ENCODE data around the gene PPFIA2.
"Not testable (repeated sequence)": the region's sequence is repeated elsewhere in the genome, so short reads cannot be mapped to it uniquely, and the experiment has no call there.

Gene PPFIA2

DNA sequence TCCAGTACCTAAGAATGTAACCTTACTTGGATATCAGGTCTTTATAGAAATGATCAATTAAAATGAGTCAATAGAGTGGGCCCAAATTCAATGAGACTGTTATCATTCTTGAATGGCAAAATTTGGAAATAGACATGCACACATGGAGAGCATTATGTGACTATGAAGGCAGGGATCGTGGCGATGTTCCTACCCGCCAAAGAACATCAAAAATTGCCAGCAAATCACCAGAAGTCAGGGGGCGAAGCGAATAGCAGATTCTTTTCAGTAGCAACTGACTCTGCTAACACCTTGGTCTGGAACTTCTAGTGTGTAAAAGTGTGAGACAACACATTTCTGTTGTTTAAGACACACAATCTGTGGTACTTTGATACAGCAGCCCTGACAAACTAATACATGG is 488.8 kb downstream of the PPFIA2 start:
- no peak for DNase-seq (ENCODE audit: low read depth)

DNA sequence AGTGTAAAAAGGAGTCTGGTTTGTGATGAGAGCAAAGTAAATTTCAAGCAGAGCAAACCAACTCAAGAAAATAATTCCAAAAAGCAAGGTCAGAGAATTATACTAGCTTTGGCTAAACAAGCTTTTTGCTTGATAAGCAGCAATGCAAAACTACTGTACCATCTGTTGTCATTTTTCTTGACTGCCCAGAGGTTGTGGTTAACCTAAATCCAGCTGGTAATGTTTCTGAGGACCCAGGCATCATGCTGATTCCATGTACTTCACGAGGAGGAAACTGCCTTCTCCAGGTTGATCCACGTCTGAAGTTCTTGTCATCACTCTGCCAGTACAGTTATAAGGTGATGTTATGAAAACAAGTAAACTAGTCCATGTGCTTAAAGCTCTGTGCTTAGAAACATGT is 496.1 kb downstream of the PPFIA2 start:
- DNase-seq (ENCODE audit: low read depth): no peak

DNA sequence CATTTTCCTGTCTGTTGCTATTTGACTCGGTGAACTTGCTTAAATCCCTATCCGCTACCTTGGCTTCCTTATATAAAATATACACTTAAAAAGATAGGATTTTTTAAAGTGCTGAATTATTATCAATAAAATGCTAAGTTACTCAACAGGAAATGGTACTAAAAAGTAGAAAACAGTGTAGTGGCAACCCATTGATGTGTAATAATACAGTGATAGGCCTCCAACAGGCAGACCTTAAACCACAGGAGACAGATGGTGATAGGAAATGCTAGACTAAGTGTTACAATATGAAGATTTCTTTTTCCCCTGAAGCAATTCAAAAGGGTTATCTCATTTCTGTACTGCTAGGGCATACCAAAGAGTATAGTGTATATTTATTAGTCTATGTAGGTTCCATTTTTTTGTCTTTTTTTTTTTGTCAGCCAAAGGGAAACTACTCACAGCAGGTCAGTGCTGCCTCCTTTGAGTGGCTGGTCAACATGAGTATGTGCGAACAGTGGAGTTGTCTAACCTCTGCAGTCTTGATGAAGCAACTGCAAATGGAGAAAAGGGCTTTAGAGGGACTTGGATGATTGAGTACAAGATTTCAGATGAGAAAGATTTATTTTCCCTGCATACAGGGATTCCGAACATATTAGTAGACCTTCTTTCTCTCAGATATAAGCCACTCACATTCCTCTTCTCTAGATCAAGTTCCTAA is 497.5 kb downstream of the PPFIA2 start:
- DNase-seq (ENCODE audit: low read depth): no peak

DNA sequence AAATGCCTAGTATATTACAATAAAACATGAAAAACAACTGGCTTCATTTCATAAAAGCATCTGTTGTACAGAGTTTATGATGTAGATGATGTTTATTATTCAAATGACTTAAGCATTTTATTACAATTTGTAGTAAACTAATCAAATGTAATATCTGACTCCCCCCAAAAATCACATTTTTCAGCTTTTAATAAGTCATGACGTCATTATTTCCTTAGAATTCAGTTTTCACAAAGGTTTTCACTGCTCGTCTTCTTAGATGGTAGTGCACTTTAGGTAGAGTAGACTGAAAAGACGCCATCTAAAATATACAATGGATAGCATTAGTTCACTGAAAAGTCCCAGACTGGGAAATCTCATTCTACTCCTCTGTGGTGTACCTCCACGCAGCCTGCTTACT is 499.8 kb downstream of the PPFIA2 start:
- no peak for DNase-seq (ENCODE audit: low read depth)

DNA sequence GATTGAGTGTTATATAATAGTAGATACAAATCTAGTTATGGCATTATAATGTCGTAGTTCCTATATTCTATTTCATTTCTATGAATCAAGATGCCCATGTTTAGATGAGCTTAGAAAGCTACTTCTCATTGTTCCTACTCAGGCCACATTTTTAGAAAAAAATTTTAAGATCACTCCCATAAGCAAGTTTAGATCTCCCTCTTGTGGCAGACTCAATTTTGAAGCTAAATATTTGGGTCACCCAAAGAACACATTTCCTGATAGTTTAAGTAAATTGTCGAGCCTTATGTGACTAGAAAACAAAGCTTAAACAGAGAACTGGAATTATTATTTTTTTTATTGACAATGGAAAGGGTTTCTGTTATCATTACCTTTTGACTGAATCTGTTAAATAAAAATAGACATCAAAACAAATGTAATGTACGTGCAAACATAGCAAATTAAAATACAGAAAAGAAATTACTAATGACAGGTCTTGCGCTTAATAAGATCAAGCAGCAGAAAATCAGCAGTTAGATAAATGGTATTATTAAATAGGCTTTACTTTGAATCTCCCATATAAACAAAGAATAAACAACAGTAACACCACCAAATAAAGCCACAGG is 501.1 kb downstream of the PPFIA2 start:
- DNase-seq (ENCODE audit: low read depth): no peak

DNA sequence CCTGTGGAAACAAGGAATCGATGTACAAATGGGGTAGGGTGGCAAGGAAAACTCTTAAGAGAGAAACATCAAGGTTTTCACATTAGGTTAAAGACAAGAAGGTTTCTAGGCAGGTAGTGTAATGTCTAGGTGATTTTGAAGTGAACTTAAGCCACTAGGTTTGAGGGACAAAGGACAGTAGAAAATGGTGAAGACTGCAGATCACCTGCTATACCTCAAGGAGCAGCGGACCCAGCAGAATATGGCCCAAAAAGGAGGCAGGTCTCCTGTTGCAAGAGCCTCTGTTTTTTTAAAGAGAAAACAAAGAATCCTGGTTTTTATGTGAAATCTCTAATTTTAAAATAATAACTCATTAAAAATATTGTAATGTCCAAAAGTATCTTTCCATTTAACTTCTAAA is 503.2 kb downstream of the PPFIA2 start:
- DNase-seq (ENCODE audit: low read depth): no peak

DNA sequence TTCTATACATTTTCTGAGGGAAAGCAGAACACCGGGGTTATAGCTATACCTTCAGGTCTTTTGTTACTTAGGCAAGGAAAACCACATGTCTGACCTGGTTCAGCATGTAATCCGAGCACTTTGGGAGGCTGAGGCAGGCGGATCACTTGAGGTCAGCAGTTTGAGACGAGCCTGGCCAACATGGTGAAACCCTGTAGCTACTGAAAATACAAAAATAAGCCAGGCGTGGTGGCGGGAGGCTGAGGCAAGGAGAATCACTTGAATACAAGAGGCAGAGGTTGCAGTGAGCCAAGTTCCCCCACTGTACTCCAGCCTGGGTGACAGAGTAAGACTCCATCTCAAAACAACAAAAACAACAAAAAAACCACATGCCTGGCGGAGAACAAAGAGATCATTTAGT is 503.7 kb downstream of the PPFIA2 start:
- DNase-seq (ENCODE audit: low read depth): no peak

DNA sequence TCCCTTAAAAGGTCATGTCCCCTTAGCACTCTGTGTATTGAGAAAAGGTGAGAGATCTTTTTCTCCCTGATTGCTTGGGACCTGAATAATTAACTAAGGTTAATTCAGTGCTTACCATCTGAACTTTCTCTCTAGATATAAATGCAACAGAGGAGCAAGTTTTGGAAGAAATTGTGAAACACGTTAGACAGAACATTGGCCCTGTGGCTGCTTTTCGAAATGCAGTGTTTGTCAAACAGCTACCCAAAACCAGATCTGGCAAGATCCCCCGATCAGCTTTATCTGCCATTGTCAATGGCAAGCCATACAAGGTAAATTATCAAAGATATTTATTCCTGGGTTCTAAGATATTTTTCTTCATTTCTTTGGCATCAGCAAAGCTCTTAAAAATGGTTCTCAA is 505.8 kb downstream of the PPFIA2 start:
- no peak for DNase-seq (ENCODE audit: low read depth)

DNA sequence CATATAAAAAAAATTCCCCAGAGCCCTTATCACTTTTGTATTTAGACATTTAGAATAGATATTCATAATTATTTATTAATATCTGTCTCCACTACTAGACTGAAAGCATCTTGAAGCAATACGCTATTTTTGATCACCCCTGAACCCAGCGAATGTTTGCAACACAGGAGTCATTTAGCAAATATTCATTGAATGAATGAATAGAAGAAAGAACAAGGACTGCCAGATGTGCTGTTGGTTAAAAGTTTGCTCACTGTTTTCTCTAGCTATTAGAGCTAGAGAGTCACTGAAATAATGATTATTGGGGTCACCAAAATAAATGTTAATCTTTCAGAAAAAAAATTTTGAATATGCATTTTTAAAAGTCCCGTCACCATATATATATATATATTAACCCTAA is 506.9 kb downstream of the PPFIA2 start:
- DNase-seq (ENCODE audit: low read depth): no peak

DNA sequence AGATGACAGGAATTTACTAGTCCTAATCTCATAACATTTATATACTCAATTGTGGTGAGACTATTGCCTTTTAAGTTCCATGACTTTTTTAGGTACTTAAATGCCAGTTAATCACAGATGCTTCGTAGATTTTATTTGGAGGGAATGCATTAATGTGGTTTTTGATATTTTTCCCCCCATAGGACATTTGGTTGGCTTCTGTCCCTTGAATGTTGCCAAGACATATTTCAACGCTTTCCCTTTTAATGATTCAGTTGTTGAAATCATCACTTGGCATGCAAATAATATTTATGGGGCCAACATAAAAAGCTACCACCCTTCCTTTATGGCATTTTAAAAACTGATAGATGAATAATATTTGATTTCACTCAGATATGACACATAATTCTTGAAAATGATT is 509.2 kb downstream of the PPFIA2 start:
- DNase-seq (ENCODE audit: low read depth): no peak

DNA sequence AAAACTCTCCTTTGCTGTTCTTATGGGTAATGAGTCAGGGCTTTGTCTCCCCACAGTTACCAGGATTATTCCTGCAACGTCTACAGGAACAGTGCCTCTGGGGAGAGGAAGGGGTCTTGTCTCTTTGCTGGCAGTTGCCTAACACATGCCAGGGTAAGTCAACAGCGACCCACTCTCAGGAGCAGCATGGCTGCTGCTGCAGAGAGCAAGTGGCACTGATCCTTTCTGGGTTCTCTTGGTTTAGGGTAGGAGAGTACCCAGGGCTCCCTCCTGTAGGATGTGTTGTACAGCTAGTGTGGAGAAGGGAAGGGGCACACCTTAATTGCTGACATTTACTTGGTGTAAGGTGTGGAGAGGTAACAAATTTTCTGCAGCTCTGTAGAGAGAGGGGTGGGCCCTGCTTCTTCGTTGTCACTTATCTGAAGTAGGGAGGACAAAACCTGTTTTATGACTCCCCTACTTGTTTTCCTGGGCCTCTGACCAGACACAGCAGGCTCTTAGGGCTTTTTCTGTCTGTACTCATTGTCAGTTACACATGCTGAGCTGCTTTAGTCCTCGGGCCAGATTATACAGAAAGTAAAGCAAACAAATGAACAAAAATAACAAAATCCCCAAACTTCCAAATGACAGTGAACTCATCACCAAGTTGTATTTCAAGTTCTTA is 513.1 kb downstream of the PPFIA2 start:
- no peak for DNase-seq (ENCODE audit: low read depth)

DNA sequence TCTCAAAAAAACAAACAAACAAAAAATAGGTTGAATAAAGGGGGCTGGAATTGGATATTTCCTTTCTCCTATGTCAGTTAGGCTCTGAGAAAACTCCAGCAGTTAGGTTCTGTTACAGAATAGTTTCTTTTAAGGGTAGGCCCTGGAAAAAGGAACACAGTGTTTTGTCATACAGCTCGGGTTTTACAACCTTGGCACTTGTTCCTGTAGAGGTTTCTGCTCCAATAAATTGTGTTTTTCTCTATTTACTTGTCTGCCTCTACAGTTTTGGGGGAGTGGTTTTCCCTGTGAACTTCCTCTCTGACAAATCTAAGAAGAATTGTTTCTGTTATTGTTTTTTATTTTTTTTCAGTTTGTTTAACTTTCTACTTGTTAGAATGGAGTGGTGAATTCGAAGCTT is 513.7 kb downstream of the PPFIA2 start:
- DNase-seq (ENCODE audit: low read depth): no peak

DNA sequence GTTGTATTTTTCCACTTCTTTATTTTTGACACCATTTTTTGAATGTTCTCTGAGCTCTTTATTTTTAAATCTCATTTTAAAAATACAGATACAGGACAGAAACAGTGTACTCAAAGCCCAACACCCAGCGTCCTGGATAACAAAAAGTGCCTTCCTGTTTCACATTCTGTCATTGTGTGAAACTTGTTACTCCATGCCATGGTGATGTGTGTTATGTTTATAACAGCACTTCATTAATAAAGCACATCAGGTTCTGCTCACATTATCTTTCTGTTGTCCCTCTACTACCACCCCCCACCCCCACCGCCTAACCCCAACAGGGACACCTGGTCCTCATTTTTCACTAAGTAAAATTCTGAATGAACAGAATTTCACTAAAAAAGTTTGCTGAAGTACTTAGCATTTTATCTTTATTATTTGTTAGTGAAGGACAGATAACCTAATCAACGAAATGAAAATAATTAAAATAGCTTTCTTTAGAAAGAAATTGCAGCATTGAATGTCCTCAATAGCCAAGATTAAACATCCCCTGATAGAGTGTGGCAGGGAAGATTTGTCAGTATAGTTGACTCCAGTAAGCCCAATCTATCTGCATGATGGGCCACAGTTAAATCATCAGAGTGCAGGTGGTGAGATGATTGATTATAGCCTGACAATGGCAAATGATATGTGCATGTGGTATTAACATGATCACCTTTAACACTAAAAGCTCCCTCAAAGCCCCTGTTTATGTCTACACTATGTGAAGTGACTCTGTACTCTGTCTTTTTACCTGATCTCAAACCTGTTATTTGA is 527.4 kb downstream of the PPFIA2 start:
- no peak for DNase-seq (ENCODE audit: low read depth)

DNA sequence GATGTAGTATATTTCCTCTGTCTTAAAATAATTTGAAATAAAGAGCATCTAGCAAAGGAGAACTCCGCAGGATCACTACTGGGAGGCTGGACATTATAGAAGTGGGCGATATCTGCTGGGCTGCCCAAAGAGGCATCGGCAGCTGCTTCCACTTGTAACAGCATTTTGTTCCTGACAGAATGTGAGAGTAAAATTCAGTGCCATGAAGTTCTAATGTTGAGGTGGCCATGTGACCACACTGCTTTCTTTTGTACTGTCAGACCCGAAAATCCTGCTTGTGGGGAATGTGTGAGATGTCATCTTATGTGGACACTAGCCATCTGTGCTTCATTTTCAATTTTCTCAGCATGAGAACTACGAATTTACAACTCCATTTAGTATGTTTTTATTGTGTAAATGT is 529.4 kb downstream of the PPFIA2 start:
- no peak for DNase-seq (ENCODE audit: low read depth)

DNA sequence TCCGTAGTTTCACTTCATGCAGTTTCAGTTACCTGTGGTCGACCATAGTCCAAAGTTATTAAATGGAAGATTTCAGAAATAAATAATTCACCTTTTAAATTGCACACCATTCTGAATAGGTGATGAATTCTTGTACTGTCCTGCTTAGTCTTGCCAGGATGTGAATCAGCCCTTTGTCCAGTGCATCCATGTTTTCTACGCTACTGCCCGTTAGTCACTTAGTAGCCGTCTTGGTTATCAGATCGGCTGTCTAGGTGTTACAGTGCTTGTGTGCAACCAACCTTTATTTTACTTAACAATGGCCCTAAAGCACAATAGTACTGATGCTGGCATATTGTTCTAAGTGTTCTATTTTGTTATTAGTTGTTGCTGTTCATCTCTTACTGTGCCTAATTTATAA is 534.5 kb downstream of the PPFIA2 start:
- DNase-seq (ENCODE audit: low read depth): no peak

DNA sequence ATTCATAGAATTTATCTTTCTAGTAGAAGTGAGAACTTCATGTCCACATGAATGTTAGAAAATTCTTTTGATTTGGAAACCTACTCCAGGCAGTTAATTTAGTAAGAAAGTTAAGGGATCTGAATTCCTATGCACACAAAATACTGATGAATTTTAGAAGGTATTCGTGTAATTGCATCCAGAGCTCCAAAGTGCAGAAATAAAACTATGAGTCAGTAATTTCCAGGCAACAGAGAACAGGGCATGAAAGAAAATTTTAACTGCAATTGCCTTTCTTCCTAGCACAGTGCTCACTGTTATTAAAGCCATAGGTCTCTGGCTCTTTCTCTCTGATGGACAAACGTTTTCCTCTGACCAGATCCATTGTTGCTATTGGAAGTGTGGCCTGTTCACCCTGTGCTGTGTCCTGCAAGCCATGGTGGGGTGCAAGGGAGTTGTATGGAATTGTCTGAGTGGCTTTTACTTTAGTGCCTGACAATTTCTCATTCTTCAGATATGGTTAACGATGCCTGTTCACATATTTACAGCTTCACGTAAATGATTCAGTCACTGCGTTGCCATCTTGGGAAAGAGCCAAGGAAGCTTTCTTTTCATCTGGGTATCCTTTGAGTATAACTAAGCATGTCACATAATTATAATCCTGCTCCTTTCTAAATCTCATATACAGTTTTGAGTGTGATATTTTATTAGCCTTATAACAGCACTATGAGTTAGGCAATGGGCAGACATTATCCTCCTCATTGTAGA is 536.1 kb downstream of the PPFIA2 start:
- no peak for DNase-seq (ENCODE audit: low read depth)

DNA sequence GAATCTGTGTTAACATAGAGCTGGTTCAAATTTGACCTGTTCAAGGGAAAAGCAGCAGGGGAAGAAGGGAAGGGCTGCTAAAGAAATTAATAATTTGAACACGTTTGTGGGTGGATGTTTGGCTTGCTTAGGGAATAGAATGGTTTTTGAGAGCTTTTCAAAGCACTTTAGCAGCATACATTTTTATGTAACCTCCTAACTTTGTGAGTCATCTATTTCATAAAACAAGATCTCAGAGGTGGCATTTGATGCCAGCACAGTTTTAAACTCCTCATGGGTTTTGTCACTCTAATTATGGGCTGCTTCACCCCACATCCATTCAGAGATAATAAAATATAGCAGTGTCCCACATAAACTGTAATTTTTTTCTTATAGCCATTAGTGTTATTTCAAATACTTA is 537.5 kb downstream of the PPFIA2 start:
- no peak for DNase-seq (ENCODE audit: low read depth)

DNA sequence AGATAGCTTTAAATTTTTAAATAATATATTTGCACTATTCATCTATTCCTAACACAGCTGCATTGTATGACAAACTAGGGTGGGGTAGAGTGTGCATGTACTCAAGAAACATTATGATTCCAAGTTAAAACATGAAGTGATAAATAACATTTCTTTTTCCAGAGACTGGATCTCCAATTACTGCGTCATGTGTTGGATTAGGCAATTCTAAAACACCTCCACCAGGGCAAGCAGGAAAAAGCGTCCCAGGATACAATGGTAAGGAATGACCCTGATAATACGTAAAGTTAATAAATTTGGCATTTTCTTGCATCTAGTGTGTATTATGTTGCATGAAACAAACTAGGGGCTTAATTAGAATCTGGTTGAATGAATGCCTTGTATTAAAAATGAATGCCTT is 542.4 kb downstream of the PPFIA2 start:
- no peak for DNase-seq (ENCODE audit: low read depth)

DNA sequence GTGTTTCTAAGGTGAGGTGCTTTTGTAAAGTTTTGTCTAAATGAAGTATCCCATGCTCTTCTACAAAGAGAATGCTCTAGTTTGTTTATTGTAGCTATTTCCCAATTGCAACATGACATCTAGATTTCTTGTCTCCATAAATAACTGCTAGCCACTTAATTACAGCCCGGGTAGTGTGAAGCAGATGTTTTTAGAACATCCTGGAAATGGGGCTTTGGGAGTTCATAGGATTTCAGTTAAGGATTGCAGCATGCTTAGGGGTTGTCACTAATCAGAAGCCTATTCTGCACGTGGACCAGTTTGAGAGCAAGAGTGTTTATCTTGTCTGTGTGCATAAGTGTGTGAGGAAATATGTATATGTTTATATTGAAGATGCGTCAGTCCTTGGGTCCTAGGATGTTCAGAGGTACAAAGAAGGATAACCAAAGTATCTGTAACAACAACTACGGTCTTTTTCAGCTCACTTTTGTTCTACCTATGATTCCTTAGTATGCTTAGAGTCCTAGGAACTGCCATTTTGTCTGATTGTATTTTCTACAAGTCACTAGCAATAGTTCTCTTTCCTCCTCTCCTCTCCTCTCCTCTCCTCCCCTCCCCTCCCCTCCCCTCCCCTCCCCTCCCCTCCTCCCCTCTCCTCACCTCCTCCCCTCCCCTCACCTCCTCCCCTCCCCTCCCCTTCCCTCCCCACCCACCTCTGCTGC is 546.0 kb downstream of the PPFIA2 start:
- no peak for DNase-seq (ENCODE audit: low read depth)

DNA sequence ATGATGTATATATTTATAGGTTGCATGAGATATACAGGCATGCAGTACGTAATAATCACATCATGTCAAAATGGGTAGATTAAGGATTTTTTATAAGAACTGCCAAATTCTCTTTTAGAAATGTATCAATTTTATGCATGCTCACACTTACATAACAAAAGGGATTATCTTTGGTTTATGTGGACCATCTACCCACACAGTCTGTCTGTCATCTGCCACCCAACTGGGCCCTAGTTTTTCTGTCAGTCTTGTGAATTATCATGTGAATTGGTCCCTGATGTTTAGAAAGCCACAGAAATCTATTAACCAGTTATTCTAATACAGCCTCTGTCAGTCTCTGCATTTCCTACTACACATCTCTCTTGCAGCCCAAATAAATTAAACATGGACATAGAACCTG is 547.8 kb downstream of the PPFIA2 start:
- no peak for DNase-seq (ENCODE audit: low read depth)

DNA sequence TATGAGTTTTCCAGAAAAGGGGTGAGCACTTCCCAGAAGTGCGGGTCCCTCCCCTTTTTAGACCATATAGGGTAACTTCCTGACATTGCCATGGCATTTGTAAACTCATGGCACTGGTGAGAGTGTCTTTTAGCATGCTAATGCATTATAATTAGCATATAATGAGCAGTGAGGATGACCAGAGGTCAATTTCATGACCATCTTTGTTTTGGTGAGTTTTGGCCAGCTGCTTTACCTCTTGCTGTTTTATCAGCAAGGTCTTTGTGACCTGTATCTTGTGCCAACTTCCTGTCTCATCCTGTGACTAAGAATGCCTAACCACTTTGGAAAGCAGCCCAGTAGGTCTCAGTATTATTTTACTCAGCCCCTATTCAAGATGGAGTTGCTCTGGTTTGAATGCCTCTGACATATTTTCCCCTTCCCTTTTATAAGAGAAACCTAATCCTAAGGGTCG is 549.4 kb downstream of the PPFIA2 start:
- DNase-seq (ENCODE audit: low read depth): not testable (repeated sequence)

Measured in T follicular helper cell (primary cell).